ENCODE results near the gene GNA15.

GNA15 gene

GRCh38 chr19:3129112-3129511, 6.7 kb upstream of the GNA15 start:
- POLR2A ChIA-PET: no interaction called here
- DNase-seq (ENCODE audit: extremely low spot score): no peak
- TF ChIP-seq CTCF (IDR thresholded peaks at IDR 0.05; ENCODE audit: control extremely low read depth, extremely low read depth, low read depth, missing control alignments): peak; percentile 16

GRCh38 chr19:3131168-3131567, 4.7 kb upstream of the GNA15 start:
- TF ChIP-seq CTCF (IDR thresholded peaks at IDR 0.05; ENCODE audit: control extremely low read depth, extremely low read depth, low read depth, missing control alignments): no peak
- CTCF ChIA-PET: interaction anchor here (1.4 to 9.7 kb wide), 4 partner anchors 15 to 56 kb away, joined by 8 to 78 read pairs (median 19); no protein-coding TSS in a partner anchor
- POLR2A ChIA-PET: interaction anchor here (0.6 kb wide), 1 partner anchor 39 kb away, joined by 3 read pairs; no protein-coding TSS in a partner anchor

More at GRCh38 chr19:3129112-3129511, 6.7 kb upstream of the GNA15 start:
- CTCF ChIA-PET: interaction anchor here (0.7 to 9.7 kb wide), 18 partner anchors 9 to 167 kb away, joined by 3 to 78 read pairs (median 6); no protein-coding TSS in a partner anchor

GRCh38 chr19:3132971-3133792, 2.7 kb upstream of the GNA15 start:
- CTCF ChIA-PET: interaction anchor here (0.9 to 9.7 kb wide), 6 partner anchors 9 to 497 kb away, joined by 3 to 78 read pairs (median 8); no protein-coding TSS in a partner anchor
- peak; percentile 81 for DNase-seq (ENCODE audit: extremely low spot score)
- POLR2A ChIA-PET: no interaction called here
- no peak for TF ChIP-seq CTCF (IDR thresholded peaks at IDR 0.05; ENCODE audit: control extremely low read depth, extremely low read depth, low read depth, missing control alignments)

More at GRCh38 chr19:3131168-3131567, 4.7 kb upstream of the GNA15 start:
- DNase-seq (ENCODE audit: extremely low spot score): no peak

GRCh38 chr19:3133793-3134116, 2.1 kb upstream of the GNA15 start:
- no peak for DNase-seq (ENCODE audit: extremely low spot score)
- no peak for TF ChIP-seq CTCF (IDR thresholded peaks at IDR 0.05; ENCODE audit: control extremely low read depth, extremely low read depth, low read depth, missing control alignments)
- ChIA-PET POLR2A (no interaction called here), CTCF (interaction anchor here (2.2 to 9.7 kb wide), 5 partner anchors 8 to 58 kb away, joined by 7 to 78 read pairs (median 9); no protein-coding TSS in a partner anchor)

- ChIA-PET POLR2A (no interaction called here), CTCF (interaction anchor here (0.8 to 9.7 kb wide), 7 partner anchors 8 to 174 kb away, joined by 3 to 78 read pairs (median 9); no protein-coding TSS in a partner anchor)
- no peak for DNase-seq (ENCODE audit: extremely low spot score)
- no peak for TF ChIP-seq CTCF (IDR thresholded peaks at IDR 0.05; ENCODE audit: control extremely low read depth, extremely low read depth, low read depth, missing control alignments)
These were observed 837 bp downstream of the GNA15 start for GRCh38 chr19:3136684-3137055.

- DNase-seq (ENCODE audit: extremely low spot score): no peak
- TF ChIP-seq CTCF (IDR thresholded peaks at IDR 0.05; ENCODE audit: control extremely low read depth, extremely low read depth, low read depth, missing control alignments): no peak
- CTCF ChIA-PET: interaction anchor here (0.8 to 9.7 kb wide), 7 partner anchors 8 to 174 kb away, joined by 3 to 78 read pairs (median 9); no protein-coding TSS in a partner anchor
- POLR2A ChIA-PET: no interaction called here
These were observed 1.3 kb downstream of the GNA15 start for GRCh38 chr19:3137119-3137518.

Data from GM10248 (cell line).